NCI-H1105 treated with DMSO at 0.1 percent for 48 hours (cell line): Measurements from ENCODE around the gene CKAP5.

Experiments
- DNase-seq: peaks from one replicate; lab custom pipeline; 2025; lab: John Stamatoyannopoulos, UW

CKAP5 gene

DNA sequence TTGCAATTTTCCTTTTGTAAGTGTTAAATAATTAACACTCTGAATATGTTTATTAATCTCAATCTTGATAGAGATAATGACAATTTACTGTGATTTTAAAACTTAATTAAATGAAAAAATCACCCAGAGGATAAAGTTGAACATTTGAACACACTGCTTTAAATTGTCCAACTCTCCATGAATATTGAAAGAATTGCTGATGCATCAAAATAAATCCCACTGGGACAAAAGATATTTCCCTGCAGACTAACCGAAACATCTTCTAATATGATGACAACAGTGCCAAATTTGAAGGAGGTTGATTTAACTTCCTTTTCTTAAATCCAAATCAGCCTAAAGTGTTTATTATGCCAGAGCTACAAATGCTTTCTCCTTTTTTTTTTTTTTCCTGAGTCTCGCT lies 79.4 kb downstream of the CKAP5 start:
- no peak for DNase-seq

DNA sequence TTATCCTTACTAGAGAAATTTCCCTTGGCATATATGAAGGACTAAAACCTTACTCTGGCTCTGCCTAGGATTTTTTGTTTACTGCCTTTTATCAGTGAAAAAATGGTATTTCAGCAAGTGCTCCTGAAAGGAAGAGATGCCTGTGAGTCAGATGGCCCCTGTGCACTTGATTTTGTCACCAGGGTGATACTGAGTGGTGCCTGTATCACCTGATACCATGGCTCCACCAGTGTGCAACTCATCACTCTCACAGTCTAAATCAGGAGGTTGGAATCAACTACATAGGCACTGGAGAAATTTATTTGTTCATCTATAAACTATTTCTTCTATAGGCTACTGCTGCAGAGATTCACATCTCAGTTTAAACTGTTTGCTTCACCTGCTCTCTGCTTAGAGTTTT lies 83.8 kb downstream of the CKAP5 start:
- DNase-seq = no peak

DNA sequence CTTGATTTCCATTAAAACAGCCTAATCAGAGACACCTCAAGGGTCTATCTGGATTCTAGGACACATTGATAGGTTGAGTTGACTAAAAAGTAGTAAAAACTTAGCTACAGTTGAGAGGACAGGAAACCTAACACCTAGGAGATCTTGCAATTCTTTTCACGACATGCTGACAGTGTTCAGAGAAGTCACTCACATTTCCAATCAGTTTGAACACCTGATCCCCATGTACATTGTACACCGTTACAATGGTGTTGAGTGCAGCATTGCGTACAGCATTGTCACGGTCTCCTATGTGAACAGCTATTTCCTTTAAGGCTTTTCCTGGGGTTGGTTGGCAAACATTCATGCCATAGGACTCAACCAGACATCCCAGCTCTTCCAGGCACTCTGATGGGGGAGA lies 84.3 kb downstream of the CKAP5 start:
- no peak for DNase-seq

DNA sequence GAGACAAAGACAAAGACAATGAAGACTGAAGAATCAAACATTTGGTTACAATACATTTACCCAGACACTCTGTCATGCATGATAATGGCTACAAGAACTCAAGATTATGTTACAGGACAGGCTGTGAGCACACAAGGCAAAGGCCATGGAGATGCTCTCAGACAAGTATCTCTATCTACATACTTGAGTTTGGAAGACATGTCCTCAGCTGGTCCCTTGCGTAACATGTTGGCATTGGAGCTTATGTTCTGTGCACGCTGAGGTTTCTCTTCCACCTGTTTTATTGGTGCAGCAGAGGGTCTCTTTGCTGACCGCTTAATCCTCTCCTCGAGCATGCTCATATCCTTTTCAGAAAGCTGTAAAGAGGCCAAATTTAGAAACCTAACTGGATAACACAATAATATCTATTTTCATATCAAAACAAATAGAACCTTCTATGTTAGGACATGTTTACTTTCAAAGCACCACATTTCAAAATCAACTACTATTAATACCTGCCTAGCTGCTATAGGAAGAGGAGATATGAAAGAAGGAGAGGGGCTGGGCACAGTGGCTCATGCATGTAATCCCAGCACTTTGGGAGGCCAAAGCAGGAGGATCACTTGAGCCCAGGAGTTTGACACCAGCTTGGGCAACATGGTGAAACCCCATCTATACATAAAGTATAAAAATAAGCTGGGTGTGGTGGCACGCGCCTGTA lies 85.5 kb downstream of the CKAP5 start:
- DNase-seq = no peak

DNA sequence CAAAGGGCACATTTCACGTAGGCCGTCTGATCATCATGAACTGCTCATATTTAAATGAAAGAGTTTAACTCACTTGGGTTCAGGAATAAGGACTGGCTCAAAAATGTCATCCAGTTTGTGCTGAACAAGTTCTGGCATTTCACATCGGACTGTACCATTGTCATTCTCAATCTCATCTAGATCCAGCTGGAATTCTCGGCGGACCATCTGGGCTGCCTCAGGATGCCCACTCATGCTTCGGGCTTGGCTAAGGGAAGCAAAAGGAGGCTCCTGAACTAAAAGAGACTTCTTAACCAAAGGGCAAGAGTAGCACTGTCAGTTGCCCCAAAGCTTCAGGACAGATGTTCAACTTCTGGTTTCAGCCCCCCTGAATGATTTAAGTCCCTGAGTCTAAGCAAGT lies 86.9 kb downstream of the CKAP5 start:
- no peak for DNase-seq

DNA sequence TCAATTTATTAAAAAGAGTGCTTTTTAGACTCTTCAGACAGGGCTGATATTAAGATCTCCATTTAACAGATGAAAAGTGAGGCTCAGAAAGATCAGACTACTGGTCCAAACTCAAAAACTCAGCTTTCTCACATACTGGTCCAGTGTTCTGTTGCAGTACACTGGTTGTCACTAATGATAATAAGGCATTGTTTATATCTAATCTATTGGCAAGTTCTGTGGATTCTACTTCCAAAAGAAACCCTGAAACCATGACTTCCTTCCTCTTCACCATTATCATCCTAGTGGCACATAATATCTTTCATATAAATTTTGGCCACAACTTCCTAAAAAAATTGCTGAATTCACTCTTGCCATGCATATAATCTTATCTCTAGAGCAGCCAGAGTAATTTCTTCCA lies 90.1 kb downstream of the CKAP5 start:
- DNase-seq = no peak

DNA sequence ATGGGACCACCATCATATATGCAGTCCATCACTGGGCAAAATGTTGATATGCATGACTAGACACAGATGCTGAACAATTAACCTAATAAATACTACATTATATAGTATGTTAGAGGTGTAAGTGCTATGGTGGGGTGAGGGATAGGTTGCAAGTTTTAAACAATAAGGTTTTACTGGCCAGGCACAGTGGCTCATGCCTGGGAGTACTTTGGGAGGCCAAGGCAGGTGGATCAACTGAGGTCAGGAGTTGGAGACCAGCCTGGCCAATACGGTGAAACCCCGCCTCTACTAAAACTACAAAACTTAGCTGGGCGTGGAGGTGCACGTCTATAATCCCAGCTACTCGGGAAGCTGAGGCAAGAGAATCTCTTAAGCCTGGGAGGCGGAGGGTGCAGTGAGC lies 98.9 kb downstream of the CKAP5 start:
- no peak for DNase-seq

DNA sequence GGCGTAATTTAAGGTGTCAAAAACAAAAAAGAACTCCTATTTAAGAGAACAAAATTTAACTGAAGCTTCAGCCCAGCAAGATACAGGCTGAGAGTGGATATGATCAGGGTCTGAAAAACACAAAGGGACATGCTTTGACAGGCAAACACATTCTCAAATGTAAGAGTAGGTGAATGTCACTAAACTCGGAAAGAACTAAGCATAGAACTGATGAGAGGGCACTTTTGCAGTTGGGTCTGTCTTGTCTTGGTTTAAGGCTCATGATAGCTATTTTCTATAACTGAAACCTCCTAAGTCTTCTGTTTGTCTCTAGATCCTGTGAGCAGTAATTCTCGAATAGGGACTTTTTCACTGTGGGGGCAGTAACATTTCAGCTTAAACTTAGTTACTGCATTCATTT lies 100.1 kb downstream of the CKAP5 start:
- DNase-seq = no peak

DNA sequence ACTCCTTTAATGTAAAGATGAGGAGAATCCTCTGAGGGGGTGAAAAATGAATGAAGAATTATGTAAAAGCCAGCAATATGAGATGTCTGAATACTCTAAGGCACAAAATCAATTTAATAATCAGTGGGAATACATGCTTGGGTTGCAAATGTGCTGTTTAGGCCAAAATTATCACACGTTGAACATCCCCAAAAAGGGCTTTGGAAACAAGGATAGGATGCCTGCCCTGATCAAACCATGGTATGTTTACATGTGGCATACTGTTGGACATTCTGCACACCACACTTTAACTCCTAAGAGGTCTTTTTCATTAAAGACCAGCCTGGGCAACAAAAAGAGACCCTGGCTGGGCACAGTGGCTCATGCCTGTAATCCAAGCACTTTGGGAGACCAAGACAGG lies 100.8 kb downstream of the CKAP5 start:
- no peak for DNase-seq

DNA sequence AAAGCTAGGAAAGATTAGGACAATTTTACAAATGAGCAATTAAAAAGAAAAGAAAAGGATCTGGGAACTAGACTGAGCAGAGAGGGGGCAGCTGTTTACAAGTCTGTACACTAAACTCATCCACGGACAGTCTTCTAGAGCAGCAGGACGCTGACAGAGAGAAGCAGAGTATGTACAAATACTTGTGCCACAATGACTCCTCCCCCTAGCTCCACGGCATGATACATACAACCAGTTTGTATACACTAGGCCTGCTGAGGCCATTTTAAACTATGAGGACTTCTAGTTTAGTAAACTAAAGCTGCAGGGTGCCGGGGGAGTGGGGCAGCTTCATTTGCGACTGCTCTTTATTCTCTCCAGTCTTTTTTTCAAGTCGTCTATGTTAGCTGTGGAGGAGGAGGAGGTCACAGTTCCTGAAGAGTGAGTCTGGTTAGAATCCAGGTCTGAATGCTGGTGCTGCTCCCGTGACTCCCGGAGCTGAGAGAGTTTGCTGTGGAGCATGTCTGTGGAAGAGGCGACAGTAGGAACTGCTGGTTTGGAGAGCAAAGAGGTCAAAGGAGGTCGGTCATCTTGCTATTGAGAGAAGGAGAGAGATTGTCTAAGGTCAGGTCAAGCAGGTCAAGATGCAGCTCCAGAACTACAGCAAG lies 102.3 kb downstream of the CKAP5 start:
- DNase-seq = no peak

DNA sequence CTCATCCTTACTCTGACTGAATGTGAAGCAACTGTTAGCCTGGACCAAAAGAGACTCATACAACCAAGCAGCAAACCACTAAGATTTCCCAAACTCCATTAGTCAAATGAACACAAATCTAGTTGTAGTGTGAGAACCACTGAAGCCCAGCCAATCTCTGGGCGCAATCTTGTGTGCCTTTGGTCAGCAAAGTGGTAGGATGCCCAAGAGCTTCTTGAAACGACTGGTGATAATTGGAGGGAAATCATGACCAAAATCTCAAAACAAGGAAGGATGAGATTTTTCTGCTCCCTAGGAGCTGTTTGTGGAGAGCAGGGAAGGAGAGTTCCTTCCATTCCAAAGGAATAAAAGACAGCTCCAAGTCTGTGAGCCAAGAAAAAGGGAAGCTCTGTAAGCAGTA lies 103.0 kb downstream of the CKAP5 start:
- no peak for DNase-seq

DNA sequence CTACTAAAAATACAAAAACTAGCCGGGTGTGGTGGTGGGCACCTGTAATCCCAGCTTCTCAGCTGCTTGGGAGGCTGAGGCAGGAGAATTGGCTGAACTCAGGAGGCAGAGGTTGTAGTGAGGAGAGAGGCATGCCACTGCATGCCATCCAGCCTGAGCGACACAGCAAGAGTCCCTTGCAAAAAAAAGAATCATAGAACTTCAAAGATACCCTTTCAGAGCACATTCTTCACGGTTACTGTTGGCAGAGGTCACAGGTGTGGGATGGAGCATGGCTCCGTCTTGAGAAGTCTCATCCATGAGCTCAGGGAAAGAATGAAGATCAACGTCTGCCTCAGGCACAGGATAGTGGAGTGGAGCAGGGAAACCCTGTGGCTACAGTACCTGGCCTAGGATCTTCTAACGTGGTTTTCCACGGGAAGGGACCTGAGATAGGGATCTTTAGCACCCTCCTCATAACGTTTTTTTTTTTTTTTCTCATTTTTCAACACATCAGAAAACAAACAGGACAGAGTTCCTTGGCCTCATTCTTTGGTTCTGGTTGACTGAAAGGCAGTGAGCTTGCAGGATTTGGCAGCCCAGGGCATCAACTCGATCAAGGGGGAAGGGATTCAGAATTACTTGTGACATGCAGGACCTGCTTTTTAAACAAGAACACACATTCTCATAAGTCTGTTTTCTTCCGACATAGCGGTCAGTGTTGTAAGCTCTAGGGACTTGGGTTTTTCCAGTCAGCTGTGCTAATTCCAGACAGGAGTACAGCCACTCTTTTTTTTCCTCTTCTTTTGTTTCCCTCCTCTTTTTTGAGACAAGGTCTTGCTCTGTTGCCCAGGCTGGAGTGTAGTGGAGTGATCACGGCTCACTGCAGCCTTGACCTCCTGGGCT lies 104.2 kb downstream of the CKAP5 start:
- no peak for DNase-seq

DNA sequence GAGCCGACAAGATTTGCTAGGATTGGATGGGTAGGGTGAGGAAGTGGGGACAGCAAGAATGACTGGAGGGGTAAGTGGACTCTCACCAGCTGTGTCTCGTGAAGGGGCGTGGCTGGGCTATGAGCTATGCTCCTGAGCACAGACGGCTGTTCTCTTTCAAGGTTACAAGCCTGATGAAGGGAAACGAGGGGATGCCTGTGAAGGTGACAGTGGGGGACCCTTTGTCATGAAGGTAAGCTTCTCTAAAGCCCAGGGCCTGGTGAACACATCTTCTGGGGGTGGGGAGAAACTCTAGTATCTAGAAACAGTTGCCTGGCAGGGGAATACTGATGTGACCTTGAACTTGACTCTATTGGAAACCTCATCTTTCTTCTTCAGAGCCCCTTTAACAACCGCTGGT lies 107.2 kb downstream of the CKAP5 start:
- DNase-seq = no peak

DNA sequence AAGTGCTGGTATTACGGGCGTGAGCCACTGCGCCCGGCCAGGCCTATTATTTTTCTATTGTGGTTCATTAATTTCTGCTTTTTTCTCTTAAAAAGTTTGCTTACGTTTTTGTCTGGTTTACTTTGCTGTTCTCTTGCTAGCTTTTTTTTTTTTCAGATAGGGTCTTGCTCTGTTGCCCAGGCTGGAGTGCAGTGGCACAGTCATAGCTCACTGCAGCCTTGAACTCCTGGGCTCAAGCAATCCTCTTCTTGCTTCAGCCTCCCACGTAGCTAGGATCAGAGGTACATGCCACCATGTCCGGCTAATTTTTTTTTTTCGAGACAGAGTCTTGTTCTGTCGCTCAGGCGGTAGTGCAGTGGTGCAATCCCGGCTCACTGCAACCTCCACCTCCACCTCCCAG lies 108.4 kb downstream of the CKAP5 start:
- no peak for DNase-seq

DNA sequence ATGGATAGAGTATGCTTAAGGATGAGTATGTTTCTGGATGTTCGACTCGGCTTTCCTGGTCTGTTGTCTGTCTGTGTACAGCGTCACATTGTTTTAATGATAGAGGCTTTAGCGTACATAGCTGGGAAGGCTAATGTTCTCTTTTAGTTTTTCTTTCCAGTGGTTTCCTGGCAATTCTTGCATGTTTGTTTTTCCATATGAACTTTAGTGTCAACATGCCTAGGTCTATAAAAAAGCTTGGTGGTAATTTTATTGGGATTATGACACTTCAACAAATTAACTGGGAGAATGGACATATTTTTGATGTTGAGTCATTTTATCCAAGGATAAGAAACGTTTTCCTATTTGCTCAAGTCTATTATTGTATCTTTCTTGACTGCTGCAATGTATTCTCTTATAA lies 109.5 kb downstream of the CKAP5 start:
- DNase-seq = no peak

DNA sequence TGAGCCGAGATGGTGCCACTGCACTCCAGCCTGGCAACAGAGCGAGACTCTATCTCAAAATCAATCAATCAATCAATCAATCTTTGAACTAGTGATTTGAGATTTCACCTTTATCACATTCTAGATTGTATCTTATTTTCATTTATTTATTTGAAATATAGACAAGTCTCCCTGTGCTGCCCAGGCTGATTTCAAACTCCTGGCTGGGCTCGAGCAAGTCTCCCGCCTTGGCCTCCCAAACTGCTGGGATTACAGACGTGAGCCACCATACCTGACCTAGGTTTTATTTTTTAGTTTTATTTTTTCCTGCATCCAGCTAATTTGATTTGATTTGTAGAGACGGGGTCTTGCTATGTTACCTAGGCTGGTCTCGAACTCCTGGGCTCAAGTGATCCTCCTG lies 109.9 kb downstream of the CKAP5 start:
- no peak for DNase-seq

DNA sequence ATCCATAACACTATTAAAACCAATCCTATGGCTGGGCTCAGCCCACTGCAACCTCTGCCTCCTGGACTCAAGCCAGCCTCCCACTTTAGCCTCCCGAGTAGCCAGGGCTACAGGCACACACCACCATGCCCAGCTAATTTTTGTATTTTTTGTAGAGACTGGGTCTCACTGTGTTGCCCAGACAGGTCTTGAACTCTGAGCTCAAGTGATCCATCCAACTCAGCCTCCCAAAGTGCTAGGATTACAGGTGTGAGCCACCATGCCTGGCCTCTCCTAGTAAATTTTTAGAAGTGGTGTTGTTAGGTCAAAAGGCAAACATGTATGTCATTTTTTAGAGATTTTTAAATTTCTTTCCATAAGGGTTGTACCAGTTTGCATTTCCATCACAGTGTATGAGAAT lies 112.8 kb downstream of the CKAP5 start:
- no peak for DNase-seq

DNA sequence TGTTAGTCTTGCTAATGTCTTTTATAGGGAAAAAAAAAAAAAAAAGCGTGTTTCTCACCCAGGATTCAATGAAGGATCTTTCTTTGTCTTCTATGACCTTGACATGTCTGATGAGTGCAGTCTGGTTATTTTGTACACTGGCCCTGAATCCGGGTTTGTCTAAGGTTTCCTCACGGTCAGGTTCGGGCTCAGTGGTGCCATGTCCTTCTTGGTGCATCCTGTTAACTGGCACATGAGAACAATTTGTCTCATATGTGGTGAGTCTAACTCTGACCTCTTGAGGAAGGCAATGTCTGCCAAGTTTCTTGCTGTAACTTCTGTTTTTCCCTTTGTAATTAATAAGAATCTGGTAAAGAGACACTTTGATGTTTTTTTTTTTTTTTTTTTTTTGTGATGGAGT lies 114.5 kb downstream of the CKAP5 start:
- DNase-seq = no peak

DNA sequence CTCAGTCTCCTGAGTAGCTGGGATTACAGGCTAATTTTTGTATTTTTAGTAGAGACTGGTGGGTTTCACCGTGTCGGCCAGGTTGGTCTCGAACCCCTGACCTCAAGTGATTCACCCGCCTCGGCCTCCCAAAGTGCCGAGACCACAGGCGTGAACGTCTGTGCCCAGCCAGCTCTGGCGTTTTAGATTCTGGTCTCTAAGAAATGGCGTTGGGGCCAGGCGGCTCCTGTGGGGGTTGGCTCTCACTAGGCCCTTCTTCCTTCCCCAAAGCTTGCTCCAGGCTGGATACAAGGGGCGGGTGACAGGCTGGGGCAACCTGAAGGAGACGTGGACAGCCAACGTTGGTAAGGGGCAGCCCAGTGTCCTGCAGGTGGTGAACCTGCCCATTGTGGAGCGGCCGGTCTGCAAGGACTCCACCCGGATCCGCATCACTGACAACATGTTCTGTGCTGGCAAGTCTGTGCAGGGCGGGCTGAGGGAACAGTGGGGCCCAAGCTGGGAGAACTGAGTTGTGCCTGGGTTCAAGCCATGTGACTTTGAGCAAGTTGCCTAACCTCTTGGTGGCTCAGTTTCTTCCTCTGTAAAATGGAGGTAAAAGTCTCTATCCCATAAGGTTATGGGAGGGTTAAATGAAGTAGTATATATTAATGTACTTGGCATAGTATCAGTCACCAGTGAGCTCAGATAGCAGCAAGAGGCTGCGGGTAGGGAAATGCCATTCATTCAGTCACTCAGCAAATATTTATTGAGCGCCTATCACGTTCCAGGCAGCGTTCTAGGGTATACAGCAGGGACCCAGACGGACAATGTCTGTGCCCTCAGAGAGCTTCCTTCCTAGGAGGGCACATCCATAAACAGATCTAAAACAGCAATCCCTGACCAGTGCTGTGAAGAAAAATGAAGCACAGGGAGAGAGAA lies 116.7 kb downstream of the CKAP5 start:
- DNase-seq = no peak

DNA sequence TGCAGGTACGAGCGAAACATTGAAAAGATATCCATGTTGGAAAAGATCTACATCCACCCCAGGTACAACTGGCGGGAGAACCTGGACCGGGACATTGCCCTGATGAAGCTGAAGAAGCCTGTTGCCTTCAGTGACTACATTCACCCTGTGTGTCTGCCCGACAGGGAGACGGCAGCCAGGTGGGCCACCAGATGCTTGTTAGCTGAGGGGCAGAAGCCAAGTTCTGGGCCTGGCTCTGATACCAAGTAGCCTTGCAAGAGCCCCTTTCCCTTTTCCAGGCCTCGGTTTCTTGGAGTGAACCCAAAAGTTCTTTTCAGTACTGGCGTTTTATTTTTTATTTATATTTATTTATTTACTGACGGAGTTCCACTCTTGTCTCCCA lies 117.4 kb downstream of the CKAP5 start:
- DNase-seq = no peak

DNA sequence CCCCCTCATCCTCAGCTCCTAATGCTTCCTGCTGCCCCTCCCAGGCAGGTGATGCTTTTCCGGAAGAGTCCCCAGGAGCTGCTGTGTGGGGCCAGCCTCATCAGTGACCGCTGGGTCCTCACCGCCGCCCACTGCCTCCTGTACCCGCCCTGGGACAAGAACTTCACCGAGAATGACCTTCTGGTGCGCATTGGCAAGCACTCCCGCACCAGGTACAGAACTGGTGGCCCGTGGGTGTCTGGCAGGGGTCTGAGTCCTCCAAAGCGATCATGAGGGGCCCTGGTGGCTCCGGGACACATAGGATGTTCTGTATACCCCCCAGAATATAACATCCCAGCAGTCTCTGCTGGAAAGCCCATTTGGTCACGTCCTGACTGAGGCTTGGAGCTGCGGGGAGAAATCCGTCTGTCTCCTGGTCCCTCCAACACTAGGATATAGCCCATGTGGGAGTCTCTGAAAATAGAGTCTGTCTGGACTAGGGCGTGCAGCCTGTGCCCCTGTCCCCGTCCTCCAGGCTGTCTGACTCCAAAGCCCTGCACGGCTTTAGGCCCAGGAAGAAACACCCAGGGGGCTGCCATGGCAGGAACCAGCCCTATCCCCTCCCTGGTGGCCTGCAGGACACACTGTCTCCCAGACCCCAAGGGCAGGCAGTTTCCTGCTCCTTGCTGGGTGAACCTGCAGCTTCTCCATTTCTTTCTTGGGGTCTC lies 118.0 kb downstream of the CKAP5 start:
- no peak for DNase-seq
